PC-9 (cell line): ENCODE results near the gene DYNC2LI1.

Experiments
- CTCF ChIP-seq: fragments of 200-600 bp; sonication (generic); conservative IDR thresholded peaks from 2 replicates; pipeline ENCODE4 v1.6.1; 2017; ENCODE audit warnings: mixed run types, antibody characterized with exemption, mild to moderate bottlenecking, moderate library complexity
- EZH2 ChIP-seq: fragments of 200-600 bp; sonication (generic); IDR thresholded peaks from 2 replicates; pipeline ENCODE4 v1.8.0; 2017; ENCODE audit warnings: antibody characterized with exemption, low read depth

GRCh38 chr2:43738257-43738656, 35.6 kb upstream of the DYNC2LI1 start:
- TF ChIP-seq CTCF (no peak), EZH2 (no peak)
